Heart left ventricle (tissue), 16 donors: ENCODE results near the gene CACTIN. TPM values are rescaled to one million over a fixed set of nuclear protein-coding genes. Genes with fewer than 3 reads are reported as not detected.
A peak's percentile ranks its signal among the peaks of the same experiment; 100 is the strongest.

Experiments used
- ATAC-seq, 4 donors: fragments of 200-7000 bp; cut with Tn5 transposase; one replicate each; pipeline ENCODE4 v1.9.1; 2020 to 2022; ENCODE audit warnings: moderate library complexity in 4 of 4, mild to moderate bottlenecking in 3 of 4, moderate number of reproducible peaks in 1 of 4
- DNase-seq, 5 donors: peaks; one replicate each; pipeline ENCODE4 v3.0.0-alpha.2; 2020
- H3K27ac ChIP-seq, 12 donors: fragments of 200-600 bp; sonication (generic) in 4 of 12; one replicate each; pipeline versions ENCODE4 v1.5.0 to v1.8.0; 2016 to 2022; ENCODE audit warnings: mild to moderate bottlenecking in 2 of 12
- H3K27me3 ChIP-seq, 9 donors: fragments of 200-600 bp; sonication (generic) in 2 of 9; one replicate each; pipeline versions ENCODE4 v1.5.1 to v1.8.0; 2016 to 2022; ENCODE audit warnings: mild to moderate bottlenecking in 3 of 9
- H3K36me3 ChIP-seq, 9 donors: fragments of 200-600 bp; sonication (generic) in 2 of 9; one replicate each; pipeline versions ENCODE4 v1.5.0 to v1.8.0; 2018 to 2022; ENCODE audit warnings: mild to moderate bottlenecking in 2 of 9
- H3K4me1 ChIP-seq, 12 donors: fragments of 200-600 bp; sonication (generic) in 4 of 12; one replicate each; pipeline versions ENCODE4 v1.5.0 to v1.8.0; 2016 to 2022; ENCODE audit warnings: mild to moderate bottlenecking in 3 of 12
- H3K4me3 ChIP-seq, 12 donors: fragments of 200-600 bp; sonication (generic) in 4 of 12; one replicate each; pipeline versions ENCODE4 v1.5.0 to v1.8.0; 2017 to 2022; ENCODE audit warnings: mild to moderate bottlenecking in 9 of 12, moderate library complexity in 4 of 12
- H3K9me3 ChIP-seq, 12 donors: fragments of 200-600 bp; sonication (generic) in 4 of 12; one replicate each; pipeline versions ENCODE4 v1.5.0 to v1.8.0; 2016 to 2022; ENCODE audit warnings: mild to moderate bottlenecking in 1 of 12
- POLR2A ChIP-seq, 2 donors: fragments of 450-650 bp; IDR thresholded peaks; one replicate each; pipeline ENCODE4 v1.6.1; 2017; ENCODE audit warnings: antibody characterized with exemption in 2 of 2, mild to moderate bottlenecking in 2 of 2, moderate library complexity in 2 of 2
- WGBS, 4 donors: extraction: QIAGEN DNeasy Blood & Tissue Kit in 2 of 4; methylation state at CpG; one replicate each; pipeline versions ENCODE4 v1.1.5 to v1.1.7; 2013 to 2018; 5-methylcytosine and 5-hydroxymethylcytosine counted together
- intact Hi-C, 10 donors: fragments of 100-400 bp; cut with DNase I; formaldehyde crosslinking; loops; one replicate each; pipeline versions ENCODE4 v1.11.1 to v1.14.2; 2022
- polyA plus RNA-seq, 2 donors: library from polyadenylated mRNA; stranded (reverse); fragments of 200-250 nt; gene quantifications; one replicate each; pipeline ENCODE4 v1.2.3, GENCODE V29; 2013
- total RNA-seq, 9 donors: library from RNA; depleted of rRNA in 2 of 9; stranded (reverse); fragments of >200 nt in 2 of 9; fragmentation: NEBNext Ultra II Directional in 3 of 9; extraction: Animal tissue kit (Norgen Biotek cat#: 25700) in 3 of 9; gene quantifications; one replicate each; pipeline versions ENCODE4 v1.1.0 to v1.2.4, GENCODE V29; 2016 to 2023
- TF ChIP-seq, protein P1 (sequence below), 12 donors: fragments of 200-600 bp; sonication (generic) in 4 of 12; IDR thresholded peaks; one replicate each; pipeline versions ENCODE4 v1.5.0 to v1.8.0; 2018 to 2022; ENCODE audit warnings: antibody characterized with exemption in 12 of 12, mild to moderate bottlenecking in 5 of 12
- donor health status: ischemic (EF 13 %, LVEDD 7.1; RV severe dilation, severe dysfunction).
- donor health status: healthy with polysubstance abuse.
- donor health status: DM: no; HTN: yes; CAD: no.
- donor health status: DM: no; HTN: no; CAD: no.
- donor health status: ischemic (EF 25% LVEDD 6.9; RV normal size, moderate dysfunction).
- donor health status: ischemic (EF 25% LVEDD 5.7; RV mildly dilated, moderate dysfunction).
- donor health status: healthy.
- donor health status: DM: yes; HTN: yes; CAD: no.
- donor health status: ischemic (EF 35%, LVEDD 5.7; RV mildly dilated, moderate dysfunction).
- donor health status: nonischemic (EF 11% LVEDD 7.7; RV severe dilation, severe dysfunction).
- donor health status: DM: yes; HTN: yes; CAD: no.
- donor health status: PGD.
- donor health status: ischemic (EF 29% LVEDD 5.4; RV normal size, mild dysfunction).
- donor health status: nonischemic (EF 23%, LVEDD 6.1; RV moderate dilation, normal function).

CACTIN gene
- total and polyA plus RNA-seq, 11 donors = 9.8 to 23.4 (median 14.1) TPM

DNA sequence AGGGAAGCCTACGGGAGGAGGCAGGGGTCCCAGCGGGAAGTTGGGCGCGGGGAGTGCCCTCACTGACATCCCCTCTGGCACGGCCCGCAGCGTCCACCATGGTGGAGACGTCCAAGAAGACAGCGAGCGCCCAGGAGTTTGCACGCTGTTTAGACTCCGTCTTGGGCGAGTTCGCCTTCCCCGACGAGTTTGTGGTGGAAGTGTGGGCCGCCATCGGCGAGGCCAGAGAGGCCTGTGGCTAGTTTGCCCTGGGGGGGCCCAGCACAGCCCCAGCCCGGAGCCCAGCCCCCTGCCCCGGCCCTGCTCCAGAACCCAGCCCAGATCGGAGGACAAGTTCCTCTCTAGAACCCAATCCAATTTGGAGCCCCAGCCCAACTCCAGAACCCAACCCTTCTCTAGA is 36.6 kb downstream of the CACTIN start:
- intact Hi-C loops = no loop called here
- ATAC-seq (no peak), DNase-seq (no peak)
- H3K4me1 ChIP-seq = peaks cover 0 to 21% (median 3%) of the 10 kb centered on the region in 12 donors
- no peak for TF ChIP-seq POLR2A (IDR thresholded peaks at IDR 0.05)
- TF ChIP-seq, protein P1, sequence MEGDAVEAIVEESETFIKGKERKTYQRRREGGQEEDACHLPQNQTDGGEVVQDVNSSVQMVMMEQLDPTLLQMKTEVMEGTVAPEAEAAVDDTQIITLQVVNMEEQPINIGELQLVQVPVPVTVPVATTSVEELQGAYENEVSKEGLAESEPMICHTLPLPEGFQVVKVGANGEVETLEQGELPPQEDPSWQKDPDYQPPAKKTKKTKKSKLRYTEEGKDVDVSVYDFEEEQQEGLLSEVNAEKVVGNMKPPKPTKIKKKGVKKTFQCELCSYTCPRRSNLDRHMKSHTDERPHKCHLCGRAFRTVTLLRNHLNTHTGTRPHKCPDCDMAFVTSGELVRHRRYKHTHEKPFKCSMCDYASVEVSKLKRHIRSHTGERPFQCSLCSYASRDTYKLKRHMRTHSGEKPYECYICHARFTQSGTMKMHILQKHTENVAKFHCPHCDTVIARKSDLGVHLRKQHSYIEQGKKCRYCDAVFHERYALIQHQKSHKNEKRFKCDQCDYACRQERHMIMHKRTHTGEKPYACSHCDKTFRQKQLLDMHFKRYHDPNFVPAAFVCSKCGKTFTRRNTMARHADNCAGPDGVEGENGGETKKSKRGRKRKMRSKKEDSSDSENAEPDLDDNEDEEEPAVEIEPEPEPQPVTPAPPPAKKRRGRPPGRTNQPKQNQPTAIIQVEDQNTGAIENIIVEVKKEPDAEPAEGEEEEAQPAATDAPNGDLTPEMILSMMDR (IDR thresholded peaks at IDR 0.05) = no peak
- H3K36me3 ChIP-seq = no peaks in the 10 kb centered on the region
- peaks cover 0 to 18% (median 11%) of the 10 kb centered on the region in 9 donors for H3K27me3 ChIP-seq
- H3K9me3 ChIP-seq = no peaks in the 10 kb centered on the region
- H3K4me3 ChIP-seq = no peak overlapping the region
- WGBS, 4 donors = 94 to 98% (median 95%) methylated on average over 21 to 22 of the region's 22 CpGs
- no peak overlapping the region for H3K27ac ChIP-seq

DNA sequence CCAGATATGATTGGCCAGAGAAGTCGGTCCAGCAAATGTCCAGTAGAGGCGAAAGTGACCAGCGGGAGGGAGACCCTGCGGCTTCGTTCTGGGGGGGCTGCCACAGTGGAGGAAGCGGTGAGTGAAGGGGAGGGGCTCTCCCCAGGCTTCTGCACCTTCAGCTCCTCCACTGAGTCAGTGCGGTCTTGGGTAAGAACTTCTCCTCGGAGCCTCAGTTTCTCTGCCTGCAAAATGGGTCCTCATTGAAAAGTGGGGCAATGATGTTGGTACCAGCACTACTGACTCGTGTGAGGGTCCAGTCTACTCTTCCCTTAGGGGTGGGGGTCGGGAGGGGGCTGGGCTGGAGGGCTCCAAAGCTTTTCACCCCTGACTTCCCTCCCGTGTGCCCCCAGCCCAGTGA is 37.2 kb downstream of the CACTIN start:
- ATAC-seq (no peak), DNase-seq (no peak)
- no peak for TF ChIP-seq POLR2A (IDR thresholded peaks at IDR 0.05)
- TF ChIP-seq, protein P1 (IDR thresholded peaks at IDR 0.05) = no peak
- no peaks in the 10 kb centered on the region for H3K9me3 ChIP-seq
- peaks cover 0 to 23% (median 11%) of the 10 kb centered on the region in 9 donors for H3K27me3 ChIP-seq
- peaks cover 0 to 22% (median 3%) of the 10 kb centered on the region in 12 donors for H3K4me1 ChIP-seq
- no peak overlapping the region for H3K27ac ChIP-seq
- intact Hi-C loops = no loop called here
- no peak overlapping the region for H3K4me3 ChIP-seq
- no peaks in the 10 kb centered on the region for H3K36me3 ChIP-seq
- WGBS, 4 donors = 86 to 89% (median 89%) methylated on average over 9 to 11 of the region's 11 CpGs

DNA sequence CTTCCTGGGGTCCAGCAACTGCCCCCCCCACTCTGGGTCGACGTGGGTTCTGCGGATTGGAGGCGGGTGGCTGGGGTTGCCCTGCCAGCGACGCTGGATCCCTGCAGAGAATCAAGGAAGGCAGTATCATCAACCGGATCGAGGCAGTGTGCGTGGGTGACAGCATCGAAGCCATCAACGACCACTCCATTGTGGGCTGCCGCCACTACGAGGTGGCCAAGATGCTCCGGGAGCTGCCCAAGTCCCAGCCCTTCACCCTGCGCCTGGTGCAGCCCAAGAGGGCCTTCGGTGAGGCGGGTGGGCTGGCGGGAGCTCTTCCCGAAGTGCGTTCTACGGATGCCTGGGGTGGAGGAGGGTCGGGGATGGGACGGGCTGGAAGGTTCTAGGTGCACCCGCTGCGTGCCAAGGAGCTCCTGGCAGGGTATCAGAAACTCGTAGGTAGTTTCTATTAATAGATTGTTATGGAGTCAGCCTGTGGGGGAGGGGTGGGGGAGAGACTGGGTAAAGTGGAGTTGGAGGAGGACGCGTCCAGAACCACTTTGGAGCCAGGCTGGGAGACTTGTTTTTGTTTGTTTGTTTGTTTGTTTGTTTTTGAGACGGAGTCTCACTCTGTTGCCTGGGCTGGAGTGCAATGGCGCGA is 39.8 kb downstream of the CACTIN start:
- peak overlapping the region in 3 of 12 donors; percentile 55 to 65 (median 59) for H3K4me3 ChIP-seq
- no peak for TF ChIP-seq POLR2A (IDR thresholded peaks at IDR 0.05)
- TF ChIP-seq, protein P1 (IDR thresholded peaks at IDR 0.05) = no peak
- intact Hi-C loops = loop anchor here in 5 of 10 donors (1.0 to 2.0 kb wide), 2 partner anchors 31 to 32 kb away; no protein-coding TSS in a partner anchor
- H3K9me3 ChIP-seq = no peaks in the 10 kb centered on the region
- H3K27ac ChIP-seq = no peak overlapping the region
- DNase-seq (peak in 1 of 5 donors; percentile 53), ATAC-seq (peak in 3 of 4 donors; percentile 40 to 77 (median 46))
- 39 to 51% (median 45%) methylated on average over 26 to 31 of the region's 31 CpGs for WGBS, 4 donors
- peaks cover 0 to 30% (median 11%) of the 10 kb centered on the region in 9 donors for H3K27me3 ChIP-seq
- no peaks in the 10 kb centered on the region for H3K36me3 ChIP-seq
- peaks cover 0 to 22% (median 2%) of the 10 kb centered on the region in 12 donors for H3K4me1 ChIP-seq

DNA sequence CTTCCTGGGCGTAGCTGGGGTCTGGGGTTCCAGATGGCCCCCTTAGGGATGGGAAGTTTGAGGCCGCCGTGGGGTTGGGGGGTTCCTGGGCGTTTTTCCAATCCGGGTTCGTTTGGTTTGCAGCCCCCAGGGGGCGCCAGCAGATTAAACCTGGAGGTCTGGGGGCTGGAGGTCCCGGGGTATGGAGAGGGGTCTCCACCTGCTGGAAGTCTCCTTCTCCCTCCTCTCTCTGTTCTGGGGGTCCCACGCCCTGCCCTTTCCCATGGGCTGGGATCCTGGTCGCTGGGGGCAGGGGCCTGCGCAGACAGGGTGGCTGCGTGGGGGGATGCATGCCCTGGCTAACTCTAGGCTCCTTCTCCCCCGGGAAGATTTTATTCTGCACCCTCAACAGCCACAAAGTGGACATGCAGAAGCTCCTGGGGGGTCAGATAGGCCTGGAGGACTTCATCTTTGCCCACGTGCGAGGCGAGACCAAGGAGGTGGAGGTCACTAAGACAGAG is 40.4 kb downstream of the CACTIN start:
- no peak for DNase-seq
- TF ChIP-seq, protein P1 (IDR thresholded peaks at IDR 0.05) = peak; percentile 39 to 71 (median 60)
- TF ChIP-seq POLR2A (IDR thresholded peaks at IDR 0.05) = no peak
- Histone ChIP-seq H3K27me3 (peaks cover 0 to 30% (median 11%) of the 10 kb centered on the region in 9 donors), H3K9me3 (no peaks in the 10 kb centered on the region), H3K4me3 (peak overlapping the region; percentile 21 to 65 (median 56)), H3K4me1 (peaks cover 0 to 22% (median under 1%) of the 10 kb centered on the region in 12 donors), H3K36me3 (no peaks in the 10 kb centered on the region), H3K27ac (peak overlapping the region in 5 of 12 donors; percentile 27 to 65 (median 46))
- peak in 2 of 4 donors; percentile 7 to 57 for ATAC-seq
- intact Hi-C loops = loop anchor here in 5 of 10 donors (1.0 to 2.0 kb wide), 2 partner anchors 32 to 33 kb away; no protein-coding TSS in a partner anchor
- 17 to 25% (median 22%) methylated on average over 10 to 16 of the region's 16 CpGs for WGBS, 4 donors
